NCI-H2196 (cell line): Measurements from ENCODE around the gene LRGUK.

Source experiments
- DNase-seq: peaks from one replicate; lab custom pipeline; 2025; ENCODE audit not compliant: unreplicated experiment; lab: John Stamatoyannopoulos, UW

LRGUK gene

GRCh38 chr7:134297489-134297888 lies 170.3 kb downstream of the LRGUK start:
- DNase-seq: no peak

GRCh38 chr7:134298902-134299683 lies 172.0 kb downstream of the LRGUK start:
- DNase-seq: peak; percentile 38

- DNase-seq: no peak
These were observed 173.8 kb downstream of the LRGUK start for GRCh38 chr7:134300988-134301387.

GRCh38 chr7:134301592-134301991 lies 174.5 kb downstream of the LRGUK start:
- no peak for DNase-seq

- DNase-seq: no peak
These were observed 175.0 kb downstream of the LRGUK start for GRCh38 chr7:134302120-134302519.

GRCh38 chr7:134307320-134307719 lies 180.2 kb downstream of the LRGUK start:
- no peak for DNase-seq

- DNase-seq: no peak
These were observed 181.4 kb downstream of the LRGUK start for GRCh38 chr7:134308548-134308947.

- DNase-seq: no peak
These were observed 184.7 kb downstream of the LRGUK start for GRCh38 chr7:134311807-134312206.

- no peak for DNase-seq
These were observed 185.6 kb downstream of the LRGUK start for GRCh38 chr7:134312717-134313116.

- no peak for DNase-seq
These were observed 186.4 kb downstream of the LRGUK start for GRCh38 chr7:134313543-134313942.
